ENCODE results near the gene ZNF618. TPM values are rescaled to one million over a fixed set of nuclear protein-coding genes. Genes with fewer than 3 reads are reported as not detected.
A peak's percentile ranks its signal among the peaks of the same experiment; 100 is the strongest.

ZNF618 gene
- total and polyA plus RNA-seq, 2 experiments from 2014 or later: 20.0 to 26.0 TPM

- Histone ChIP-seq H3K4me1 (ENCODE audit: low read depth) (no peaks in the 10 kb centered on the region), H3K4me3 (no peak overlapping the region), H3K27me3 (no peaks in the 10 kb centered on the region), H3K9me3 (ENCODE audit: low read depth) (no peaks in the 10 kb centered on the region), H3K27ac (no peak overlapping the region), H3K36me3 (no peaks in the 10 kb centered on the region)
- no peak for DNase-seq (ENCODE audit: low read depth in 1 of 2, low spot score in 1 of 2)
- TF ChIP-seq CTCF (IDR thresholded peaks at IDR 0.05; ENCODE audit: low read depth, low read length): no peak
Observed at GRCh38 chr9:113901221-113901688, 25.1 kb downstream of the ZNF618 start.

GRCh38 chr9:113903514-113904077 lies 27.5 kb downstream of the ZNF618 start:
- DNase-seq (ENCODE audit: low read depth in 1 of 2, low spot score in 1 of 2): peak in 1 of 2 donors; percentile 42
- no peak for TF ChIP-seq CTCF (IDR thresholded peaks at IDR 0.05; ENCODE audit: low read depth, low read length)
- Histone ChIP-seq H3K4me1 (ENCODE audit: low read depth) (no peaks in the 10 kb centered on the region), H3K4me3 (no peak overlapping the region), H3K27ac (no peak overlapping the region), H3K9me3 (ENCODE audit: low read depth) (no peaks in the 10 kb centered on the region), H3K36me3 (no peaks in the 10 kb centered on the region), H3K27me3 (no peaks in the 10 kb centered on the region)

GRCh38 chr9:113906411-113907110 lies 30.5 kb downstream of the ZNF618 start:
- H3K9me3 ChIP-seq (ENCODE audit: low read depth): no peaks in the 10 kb centered on the region
- no peak for TF ChIP-seq CTCF (IDR thresholded peaks at IDR 0.05; ENCODE audit: low read depth, low read length)
- no peak overlapping the region for H3K4me3 ChIP-seq
- DNase-seq (ENCODE audit: low read depth in 1 of 2, low spot score in 1 of 2): no peak
- no peaks in the 10 kb centered on the region for H3K27me3 ChIP-seq
- H3K27ac ChIP-seq: no peak overlapping the region
- no peaks in the 10 kb centered on the region for H3K36me3 ChIP-seq
- H3K4me1 ChIP-seq (ENCODE audit: low read depth): no peaks in the 10 kb centered on the region

- TF ChIP-seq CTCF (IDR thresholded peaks at IDR 0.05; ENCODE audit: low read depth, low read length): no peak
- no peaks in the 10 kb centered on the region for H3K36me3 ChIP-seq
- no peak for DNase-seq (ENCODE audit: low read depth in 1 of 2, low spot score in 1 of 2)
- no peak overlapping the region for H3K4me3 ChIP-seq
- no peak overlapping the region for H3K27ac ChIP-seq
- no peaks in the 10 kb centered on the region for H3K27me3 ChIP-seq
- no peaks in the 10 kb centered on the region for H3K4me1 ChIP-seq (ENCODE audit: low read depth)
- no peaks in the 10 kb centered on the region for H3K9me3 ChIP-seq (ENCODE audit: low read depth)
Observed at GRCh38 chr9:113907282-113907681, 31.2 kb downstream of the ZNF618 start.

- DNase-seq (ENCODE audit: low read depth in 1 of 2, low spot score in 1 of 2): no peak
- no peaks in the 10 kb centered on the region for H3K4me1 ChIP-seq (ENCODE audit: low read depth)
Observed at GRCh38 chr9:113909421-113909820, 33.3 kb downstream of the ZNF618 start.

More at GRCh38 chr9:113909421-113909820, 33.3 kb downstream of the ZNF618 start:
- no peak for TF ChIP-seq CTCF (IDR thresholded peaks at IDR 0.05; ENCODE audit: low read depth, low read length)
- no peak overlapping the region for H3K27ac ChIP-seq
- H3K4me3 ChIP-seq: no peak overlapping the region
- no peaks in the 10 kb centered on the region for H3K9me3 ChIP-seq (ENCODE audit: low read depth)
- no peaks in the 10 kb centered on the region for H3K36me3 ChIP-seq
- no peaks in the 10 kb centered on the region for H3K27me3 ChIP-seq

All from cardiac muscle cell (in vitro differentiated cells and primary cell).